ENCODE results near the gene RCN1. TPM values are rescaled to one million over a fixed set of nuclear protein-coding genes. Genes with fewer than 3 reads are reported as not detected.

RCN1 gene
- total and polyA plus RNA-seq, 9 of the 15 experiments (the other 6 are each of a cell fraction or from before 2014, with no cell fraction given) = 2.1 to 8.7 (median 7.2) TPM

DNA sequence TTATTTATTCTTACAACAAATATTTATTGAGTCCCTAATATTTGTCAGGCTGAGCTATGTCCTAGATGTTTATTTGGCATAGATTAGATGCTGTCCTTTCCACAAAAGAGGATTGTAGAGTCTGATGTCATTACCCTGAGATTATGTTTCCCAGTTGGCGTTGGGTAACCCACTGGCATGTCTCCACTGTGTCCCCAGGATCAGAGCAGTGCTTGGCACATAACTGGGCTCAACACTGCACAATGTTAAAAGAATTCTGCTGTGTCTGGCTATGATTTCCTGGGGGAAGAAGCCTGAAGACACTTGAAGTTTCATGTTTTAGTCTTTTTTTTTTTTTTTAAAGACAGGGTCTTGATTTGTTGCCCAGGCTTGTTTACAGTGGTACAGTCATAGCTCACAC is 4.0 kb downstream of the RCN1 start:
- no peaks in the 10 kb centered on the region for H3K9me3 ChIP-seq (replicated peaks; ENCODE audit: control insufficient read depth, insufficient read depth, low read depth, low read length)
- ChIA-PET POLR2A (no interaction called here), CTCF (ENCODE audit: low intra/inter-chr PET ratio) (no interaction called here)
- FAIRE-seq (no peak), ATAC-seq (no peak), DNase-seq (ENCODE audit: extremely low read depth in 1 of 4, low spot score in 3 of 4) (no peak)
- H3K9me1 ChIP-seq (ENCODE audit: control insufficient read depth, insufficient read depth, low read length) = no peaks in the 10 kb centered on the region
- H2AFZ ChIP-seq (ENCODE audit: low read depth, low read length) = no peak overlapping the region
- no peak overlapping the region for H3K4me2 ChIP-seq (ENCODE audit: insufficient read depth, low read length)
- no TSS peak for BruUV-seq (replicated peaks)
- peaks cover 0 to 12% of the 10 kb centered on the region in 2 experiments; a peak in 2 of 5 replicates for H3K4me1 ChIP-seq (replicated peaks in 1 of 2; ENCODE audit: control insufficient read depth in 2 of 2, insufficient read depth in 2 of 2, low read length in 2 of 2)
- intact Hi-C loops (cut with micrococcal nuclease) = no loop called here
- H3K27me3 ChIP-seq (ENCODE audit: control insufficient read depth in 2 of 2, insufficient read depth in 2 of 2, low read length in 2 of 2) = peaks cover 0 to 12% of the 10 kb centered on the region in 2 experiments; a peak in 1 of 5 replicates
- WGBS (ENCODE audit: insufficient coverage, low coverage, missing lambda C conversion rate) = 7% methylated on average over 1 of the region's 1 CpG
- H3K79me2 ChIP-seq (ENCODE audit: control insufficient read depth, insufficient read depth, low read length) = no peaks in the 10 kb centered on the region
- no peaks in the 10 kb centered on the region for H3K36me3 ChIP-seq (ENCODE audit: control insufficient read depth, insufficient read depth, low read length)
- H3K9ac ChIP-seq (ENCODE audit: insufficient read depth in 1 of 2, low read depth in 2 of 2, low read length in 2 of 2) = no peak overlapping the region
- H3K27ac ChIP-seq (ENCODE audit: extremely low read depth, low read depth, low read length) = no peak overlapping the region
- H4K20me1 ChIP-seq (replicated peaks; ENCODE audit: control insufficient read depth, insufficient read depth, low read length) = 0 out of 2 replicates have a peak, but pooled peaks cover 3% of the 10 kb centered on the region
- in situ Hi-C loops (cut with MboI) = no loop called here
- no peak overlapping the region for H3K4me3 ChIP-seq
- TF ChIP-seq KLF10 (CRISPR knock-in tag; IDR thresholded peaks at IDR 0.05) = no peak
- TF ChIP-seq BRCA1 (IDR thresholded peaks at IDR 0.05) = no peak
- TF ChIP-seq BRCA1 (CRISPR knock-in tag; IDR thresholded peaks at IDR 0.05) = no peak
- no peak for TF ChIP-seq NCOA6 (IDR thresholded peaks at IDR 0.05)
- TF ChIP-seq KLF13 (tag; IDR thresholded peaks at IDR 0.05; ENCODE audit: borderline replicate concordance, low read depth) = no peak
- no peak for TF ChIP-seq U2AF1 (optimal IDR thresholded peaks at IDR 0.05; ENCODE audit: low read depth, low read length)
- no peak for TF ChIP-seq NCOA1 (IDR thresholded peaks at IDR 0.05; ENCODE audit: low read depth)
- TF ChIP-seq, protein P1, sequence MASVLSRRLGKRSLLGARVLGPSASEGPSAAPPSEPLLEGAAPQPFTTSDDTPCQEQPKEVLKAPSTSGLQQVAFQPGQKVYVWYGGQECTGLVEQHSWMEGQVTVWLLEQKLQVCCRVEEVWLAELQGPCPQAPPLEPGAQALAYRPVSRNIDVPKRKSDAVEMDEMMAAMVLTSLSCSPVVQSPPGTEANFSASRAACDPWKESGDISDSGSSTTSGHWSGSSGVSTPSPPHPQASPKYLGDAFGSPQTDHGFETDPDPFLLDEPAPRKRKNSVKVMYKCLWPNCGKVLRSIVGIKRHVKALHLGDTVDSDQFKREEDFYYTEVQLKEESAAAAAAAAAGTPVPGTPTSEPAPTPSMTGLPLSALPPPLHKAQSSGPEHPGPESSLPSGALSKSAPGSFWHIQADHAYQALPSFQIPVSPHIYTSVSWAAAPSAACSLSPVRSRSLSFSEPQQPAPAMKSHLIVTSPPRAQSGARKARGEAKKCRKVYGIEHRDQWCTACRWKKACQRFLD (CRISPR knock-in tag; IDR thresholded peaks at IDR 0.05) = no peak
- TF ChIP-seq POLR3G (IDR thresholded peaks at IDR 0.05; ENCODE audit: extremely low read depth, insufficient read length, insufficient replicate concordance) = no peak
- TF ChIP-seq PATZ1 (CRISPR knock-in tag; IDR thresholded peaks at IDR 0.05; ENCODE audit: borderline replicate concordance) = no peak
- TF ChIP-seq ZNF354B (CRISPR knock-in tag; IDR thresholded peaks at IDR 0.05) = no peak
